Glomerular endothelial cell (primary cell): ENCODE measurements around the gene SEZ6. TPM values are rescaled to one million over a fixed set of nuclear protein-coding genes. Genes with fewer than 3 reads are reported as not detected.

Experiments used
- DNase-seq: peaks from one replicate; pipeline ENCODE4 v3.0.0-alpha.2; 2011; ENCODE audit warnings: low read depth, low spot score; ENCODE audit errors: extremely low read depth
- total RNA-seq: library from RNA; depleted of rRNA; stranded (reverse); fragments of >200 nt; gene quantifications from 2 replicates; pipeline ENCODE4 v1.2.3, GENCODE V29; 2015

The SEZ6 gene
- total RNA-seq, 1 donor from 2014 or later, result not detected

DNA sequence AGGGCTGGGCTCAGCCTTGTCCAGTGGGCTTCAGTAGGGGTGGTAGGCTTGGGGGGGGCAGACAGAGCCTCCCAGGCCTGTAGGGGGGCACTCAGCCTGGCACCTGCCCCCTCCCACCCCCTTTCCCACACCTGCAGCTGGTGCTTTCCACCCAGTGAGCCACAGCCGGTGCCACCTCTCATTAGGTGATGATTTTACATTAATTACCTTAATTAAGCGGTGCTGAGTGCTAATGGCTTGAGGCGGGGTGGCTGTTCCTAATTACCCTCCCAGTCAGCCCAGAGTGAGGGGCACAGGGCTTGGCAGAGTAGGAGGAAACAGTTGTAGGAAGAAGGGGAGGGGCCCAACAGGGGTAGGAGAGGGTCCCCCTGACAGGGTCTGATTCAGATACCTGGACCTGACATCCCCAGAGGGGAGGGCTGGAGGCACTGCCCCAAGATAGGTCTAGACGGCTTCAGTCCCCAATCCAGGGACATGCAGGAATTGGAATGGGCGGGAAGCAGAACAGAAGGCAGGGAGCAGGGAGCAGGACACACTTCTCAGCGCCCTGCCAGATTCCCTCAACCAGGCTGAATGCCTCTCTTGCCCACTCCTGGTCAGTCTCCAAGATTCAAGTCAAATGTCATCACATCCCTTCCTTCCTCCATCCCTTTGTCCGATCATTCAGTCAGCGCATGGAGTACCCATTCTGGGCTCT lies 28.0 kb downstream of the SEZ6 start:
- no peak for DNase-seq

DNA sequence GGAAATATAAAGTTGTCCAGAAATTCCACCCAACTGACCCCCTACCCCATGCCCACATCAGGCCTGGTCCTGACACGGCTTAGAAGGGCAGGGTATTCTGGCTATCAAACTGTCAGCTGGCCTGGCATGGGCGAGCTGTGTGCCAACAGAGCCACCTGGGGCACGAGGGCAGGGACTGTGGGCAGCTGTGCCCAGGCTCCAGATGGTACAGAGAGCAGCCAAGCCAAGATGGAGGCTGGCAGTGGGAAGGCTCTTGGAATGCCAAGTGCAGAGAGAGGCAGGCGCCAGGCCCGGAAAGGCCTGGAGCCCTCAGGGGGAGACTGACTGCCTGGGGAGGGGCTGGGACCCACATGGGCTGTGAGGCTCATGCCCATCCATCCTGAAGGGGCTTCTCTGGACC lies 30.2 kb downstream of the SEZ6 start:
- no peak for DNase-seq

- DNase-seq, result no peak
These were observed 30.8 kb downstream of the SEZ6 start for GRCh38 chr17:28975031-28975430.

- DNase-seq, result no peak
These were observed 31.4 kb downstream of the SEZ6 start for GRCh38 chr17:28974451-28974850.

DNA sequence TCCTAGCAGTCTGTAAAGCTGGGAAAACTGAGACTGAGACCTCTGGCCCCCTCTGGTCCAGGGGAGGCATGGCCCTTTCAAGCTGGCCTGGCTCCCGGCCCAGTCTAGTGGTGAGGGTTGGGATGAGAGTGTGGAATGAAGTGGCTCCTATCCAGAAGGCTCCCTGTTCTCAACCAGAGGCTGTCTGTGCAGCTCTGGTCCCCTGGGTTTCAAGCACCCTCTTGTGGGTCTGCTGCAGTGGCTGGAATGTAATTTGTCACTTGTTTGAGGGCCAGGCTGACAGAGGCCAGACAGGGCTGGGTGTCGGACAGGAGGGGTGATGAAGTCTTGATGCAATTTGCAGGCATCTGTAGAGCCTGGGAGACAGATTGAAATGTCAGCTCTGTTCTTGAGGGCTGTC lies 32.4 kb downstream of the SEZ6 start:
- no peak for DNase-seq

- DNase-seq, result no peak
These were observed 33.4 kb downstream of the SEZ6 start for GRCh38 chr17:28972437-28972836.

DNA sequence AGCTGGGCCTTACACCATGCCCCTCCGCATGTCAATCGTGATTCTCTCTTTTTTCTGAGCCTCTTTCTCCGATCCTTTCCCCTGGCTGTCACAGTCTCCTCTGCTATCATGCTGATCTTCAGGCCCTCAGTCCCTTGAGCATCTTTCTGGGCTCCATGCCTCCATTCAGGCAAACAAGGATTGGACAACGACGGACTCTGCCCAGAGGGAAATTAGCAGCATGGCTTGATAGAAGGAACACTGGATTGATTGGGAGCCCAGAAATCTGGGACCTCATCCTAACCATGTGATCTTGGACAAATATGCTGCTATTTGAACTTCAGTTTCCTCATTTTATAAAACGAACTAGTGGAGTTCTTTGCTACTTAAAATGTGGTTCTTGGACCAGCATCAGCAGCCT lies 35.0 kb downstream of the SEZ6 start:
- no peak for DNase-seq

GRCh38 chr17:28969706-28970393 lies 36.0 kb downstream of the SEZ6 start:
- DNase-seq, result no peak

GRCh38 chr17:28968914-28969295 lies 36.9 kb downstream of the SEZ6 start:
- DNase-seq, result no peak

GRCh38 chr17:28968231-28968913 lies 37.5 kb downstream of the SEZ6 start:
- DNase-seq, result no peak

GRCh38 chr17:28967221-28968135 lies 38.4 kb downstream of the SEZ6 start:
- no peak for DNase-seq

DNA sequence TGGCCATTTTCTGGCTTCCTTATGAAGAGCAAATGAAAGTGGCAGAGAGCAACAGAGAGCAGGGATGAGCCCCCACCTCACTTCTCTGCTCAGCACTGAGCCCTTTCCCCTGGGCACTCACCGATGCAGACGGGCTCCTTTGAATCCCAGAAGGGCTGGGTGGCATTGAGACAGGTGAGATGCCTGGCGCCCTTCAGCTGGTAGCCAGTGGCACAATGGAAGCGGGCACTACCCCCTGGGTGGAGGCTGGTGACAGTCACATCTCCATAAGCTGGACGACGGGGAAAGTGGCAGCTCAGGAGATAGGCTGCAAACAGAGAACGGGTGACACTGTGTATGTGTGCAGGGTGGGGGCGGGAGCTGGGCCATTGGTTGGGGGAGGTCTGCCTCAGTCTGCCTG lies 42.0 kb downstream of the SEZ6 start:
- no peak for DNase-seq

GRCh38 chr17:28963055-28963611 lies 42.7 kb downstream of the SEZ6 start:
- no peak for DNase-seq

DNA sequence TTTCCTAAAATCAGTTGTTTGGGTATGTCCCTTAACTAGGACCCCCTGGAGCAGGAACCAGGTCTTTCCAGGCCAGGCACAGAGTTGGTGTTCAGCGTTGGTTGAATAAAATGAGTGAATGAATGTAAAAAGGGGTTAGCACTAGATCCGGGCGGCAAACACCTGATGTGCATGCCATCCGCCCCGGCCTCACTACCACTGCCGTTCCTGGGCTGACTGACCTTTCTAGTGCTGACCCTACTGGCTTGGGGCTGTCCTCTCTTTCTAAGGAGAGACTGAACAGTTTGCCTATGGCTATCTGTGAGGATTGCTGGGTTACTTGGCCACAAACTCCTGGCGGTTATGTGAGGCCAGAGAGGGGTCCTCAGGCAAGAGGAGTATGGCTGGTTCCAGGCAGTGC lies 44.4 kb downstream of the SEZ6 start:
- DNase-seq, result no peak

GRCh38 chr17:28960256-28961061 lies 45.4 kb downstream of the SEZ6 start:
- DNase-seq, result no peak

GRCh38 chr17:28959471-28959871 lies 46.4 kb downstream of the SEZ6 start:
- DNase-seq, result no peak

DNA sequence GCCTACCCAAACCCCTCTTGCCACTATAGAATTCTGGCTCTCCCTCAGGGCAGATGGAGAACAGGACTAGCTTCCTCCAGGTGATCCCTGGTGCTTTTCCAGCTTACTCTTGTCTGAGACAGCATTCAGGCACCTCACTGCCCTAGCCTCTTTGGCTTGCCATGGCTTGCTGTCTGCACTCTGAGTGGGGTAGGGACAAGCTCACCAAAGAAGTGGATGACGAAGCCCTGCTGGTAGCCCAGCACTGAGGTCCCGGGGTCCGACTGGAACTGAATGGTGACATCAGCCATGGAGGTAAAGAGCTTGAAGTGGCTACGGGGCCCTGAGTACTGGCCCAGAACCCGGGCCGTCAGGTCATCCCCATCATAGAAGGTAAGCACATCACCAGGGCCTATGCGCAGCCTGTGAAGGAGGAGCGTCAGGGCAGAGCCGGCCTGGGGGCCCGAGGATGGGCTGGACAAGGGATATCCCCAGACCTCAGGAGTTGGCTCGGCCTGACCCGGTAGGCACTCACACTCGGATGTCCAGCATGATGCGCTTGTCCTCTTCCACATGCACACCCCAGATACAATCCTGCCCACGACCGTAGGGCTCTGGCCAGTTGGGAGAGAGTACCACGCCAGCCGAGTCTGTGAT lies 46.9 kb downstream of the SEZ6 start:
- DNase-seq, result no peak

DNA sequence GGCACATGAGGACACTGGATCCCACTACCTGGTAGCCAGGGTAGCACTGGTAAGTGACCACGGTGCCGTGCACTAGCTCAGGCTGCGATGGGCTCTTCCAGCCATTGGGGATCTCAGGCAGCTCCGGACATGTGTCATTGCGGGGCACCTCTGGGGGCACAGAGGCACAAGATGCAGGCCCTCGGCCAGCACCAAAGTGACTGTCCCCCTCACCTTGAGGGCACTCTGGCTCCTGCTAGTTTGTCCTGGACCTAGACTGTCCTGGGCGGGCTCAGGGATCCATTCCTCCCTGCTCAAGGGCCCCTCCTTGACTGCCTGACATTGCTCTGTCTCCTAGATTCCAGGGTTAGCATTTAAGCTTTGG lies 47.9 kb downstream of the SEZ6 start:
- DNase-seq, result no peak

DNA sequence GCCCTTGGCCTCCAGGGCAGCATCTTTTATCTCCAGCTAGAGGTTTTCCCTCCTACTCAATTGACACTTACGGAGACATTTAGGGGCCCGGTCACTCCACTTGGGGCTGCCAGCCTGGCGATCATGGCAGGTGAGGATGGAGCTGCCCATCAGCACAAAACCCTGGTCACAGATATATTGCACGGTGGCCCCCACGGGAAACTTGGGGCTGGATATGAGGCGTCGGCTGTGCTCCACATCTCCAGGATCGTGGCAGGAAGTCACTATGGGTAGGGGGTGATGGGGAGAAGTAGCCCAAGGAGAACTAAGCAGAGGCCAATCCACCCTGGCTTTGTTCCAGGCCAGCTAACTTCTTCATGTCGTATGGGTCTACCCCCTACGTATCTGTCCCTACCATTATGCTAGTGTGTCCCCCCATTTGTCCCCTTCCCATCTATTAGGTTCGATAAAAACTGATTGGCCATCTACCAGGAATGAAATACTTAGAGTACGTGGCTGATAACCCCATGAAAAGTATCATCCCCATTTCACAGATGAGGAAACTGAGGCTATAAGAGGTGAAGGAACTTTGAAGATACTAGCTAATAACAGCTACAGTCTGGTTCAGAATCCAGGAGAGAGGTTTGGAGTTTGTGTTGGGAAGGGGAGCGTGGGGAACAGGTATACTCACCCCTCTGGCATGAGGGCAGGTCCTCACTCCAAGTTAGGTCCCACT lies 48.4 kb downstream of the SEZ6 start:
- no peak for DNase-seq
